Mesendoderm (in vitro differentiated cells): ENCODE measurements around the gene OVCA2.

Experiments
- DNase-seq: peaks from one replicate; pipeline ENCODE4 v3.0.0; 2013
- H2AK5ac ChIP-seq: 2 replicates; pipeline ENCODE4 v1.6.1; 2013; ENCODE audit warnings: low read length, inconsistent platforms
- H2BK120ac ChIP-seq: 2 replicates; pipeline ENCODE4 v1.6.1; 2013; ENCODE audit warnings: low read depth, mild to moderate bottlenecking, low read length, moderate library complexity, mixed read lengths
- H2BK15ac ChIP-seq: replicated peaks from 2 replicates; pipeline ENCODE4 v1.6.1; 2013; ENCODE audit warnings: low read depth, mild to moderate bottlenecking, moderate library complexity
- H2BK5ac ChIP-seq: 2 replicates; pipeline ENCODE4 v1.6.1; 2013; ENCODE audit warnings: low read length, inconsistent platforms
- H3K18ac ChIP-seq: 2 replicates; pipeline ENCODE4 v1.6.1; 2013; ENCODE audit warnings: mild to moderate bottlenecking, low read length, mixed read lengths
- H3K23ac ChIP-seq: one replicate; pipeline ENCODE4 v1.6.1; 2013; ENCODE audit warnings: low read length
- H3K27ac ChIP-seq: 2 replicates; pipeline ENCODE4 v1.5.1; 2013; ENCODE audit warnings: low read depth, mild to moderate bottlenecking, inconsistent platforms, low read length, moderate library complexity
- H3K27me3 ChIP-seq: 2 replicates; pipeline ENCODE4 v1.6.1; 2013; ENCODE audit warnings: low read length, control low read depth, mild to moderate bottlenecking, inconsistent platforms; ENCODE audit not compliant: insufficient read depth, poor library complexity
- H3K36me3 ChIP-seq: 2 replicates; pipeline ENCODE4 v1.6.1; 2013; ENCODE audit warnings: low read length, inconsistent platforms; ENCODE audit not compliant: control insufficient read depth, insufficient read depth
- H3K4ac ChIP-seq: one replicate; pipeline ENCODE4 v1.6.1; 2013; ENCODE audit warnings: low read depth, mild to moderate bottlenecking, low read length, moderate library complexity
- H3K4me1 ChIP-seq: 2 replicates; pipeline ENCODE4 v1.6.1; 2013; ENCODE audit warnings: low read depth, low read length, inconsistent platforms; ENCODE audit not compliant: control insufficient read depth
- H3K4me2 ChIP-seq: 2 replicates; pipeline ENCODE4 v1.6.1; 2013; ENCODE audit warnings: low read length
- H3K4me3 ChIP-seq: 2 replicates; pipeline ENCODE4 v1.5.1; 2013; ENCODE audit warnings: mild to moderate bottlenecking, low read length
- H3K56ac ChIP-seq: one replicate; pipeline ENCODE4 v1.6.1; 2013; ENCODE audit warnings: low read length
- H3K79me1 ChIP-seq: 2 replicates; pipeline ENCODE4 v1.6.1; 2013; ENCODE audit warnings: low read length, inconsistent platforms
- H3K79me2 ChIP-seq: 2 replicates; pipeline ENCODE4 v1.6.1; 2013; ENCODE audit warnings: mild to moderate bottlenecking, low read length; ENCODE audit not compliant: control insufficient read depth, insufficient read depth
- H3K9ac ChIP-seq: 2 replicates; pipeline ENCODE4 v1.6.1; 2013; ENCODE audit warnings: low read length, inconsistent platforms
- H4K5ac ChIP-seq: one replicate; pipeline ENCODE4 v1.6.1; 2013; ENCODE audit warnings: low read length
- H4K8ac ChIP-seq: one replicate; pipeline ENCODE4 v1.6.1; 2013; ENCODE audit warnings: low read depth, mild to moderate bottlenecking, control low read depth, low read length, moderate library complexity
- WGBS: extraction: QIAGEN DNeasy Blood & Tissue Kit; methylation state at CpG from one replicate; pipeline ENCODE4 v1.1.7; 2013; ENCODE audit warnings: low lambda C conversion rate, missing lambda C conversion rate; ENCODE audit not compliant: insufficient coverage; ENCODE audit errors: extremely low coverage; 5-methylcytosine and 5-hydroxymethylcytosine counted together

Gene OVCA2

GRCh38 chr17:2051061-2051932 lies 9.5 kb downstream of the OVCA2 start:
- H3K4me1 ChIP-seq: peaks cover 3% of the 10 kb centered on the region
- H3K27ac ChIP-seq: no peak overlapping the region
- no CpG with 5 or more reads among the region's 81 CpGs for WGBS
- no peak overlapping the region for H3K23ac ChIP-seq
- H4K8ac ChIP-seq: no peak overlapping the region
- H3K18ac ChIP-seq: no peak overlapping the region
- no peaks in the 10 kb centered on the region for H3K79me2 ChIP-seq
- H3K4me3 ChIP-seq: no peak overlapping the region
- DNase-seq: no peak
- peaks cover 38% of the 10 kb centered on the region for H3K27me3 ChIP-seq
- H4K5ac ChIP-seq: no peak overlapping the region
- H3K4me2 ChIP-seq: no peak overlapping the region
- no peak overlapping the region for H3K9ac ChIP-seq
- no peak overlapping the region for H2BK120ac ChIP-seq
- H3K36me3 ChIP-seq: no peaks in the 10 kb centered on the region
- H2BK15ac ChIP-seq: no peak overlapping the region
- no peaks in the 10 kb centered on the region for H3K79me1 ChIP-seq
- no peak overlapping the region for H3K56ac ChIP-seq
- H3K4ac ChIP-seq: no peak overlapping the region
- H2BK5ac ChIP-seq: no peak overlapping the region
- no peak overlapping the region for H2AK5ac ChIP-seq

DNA sequence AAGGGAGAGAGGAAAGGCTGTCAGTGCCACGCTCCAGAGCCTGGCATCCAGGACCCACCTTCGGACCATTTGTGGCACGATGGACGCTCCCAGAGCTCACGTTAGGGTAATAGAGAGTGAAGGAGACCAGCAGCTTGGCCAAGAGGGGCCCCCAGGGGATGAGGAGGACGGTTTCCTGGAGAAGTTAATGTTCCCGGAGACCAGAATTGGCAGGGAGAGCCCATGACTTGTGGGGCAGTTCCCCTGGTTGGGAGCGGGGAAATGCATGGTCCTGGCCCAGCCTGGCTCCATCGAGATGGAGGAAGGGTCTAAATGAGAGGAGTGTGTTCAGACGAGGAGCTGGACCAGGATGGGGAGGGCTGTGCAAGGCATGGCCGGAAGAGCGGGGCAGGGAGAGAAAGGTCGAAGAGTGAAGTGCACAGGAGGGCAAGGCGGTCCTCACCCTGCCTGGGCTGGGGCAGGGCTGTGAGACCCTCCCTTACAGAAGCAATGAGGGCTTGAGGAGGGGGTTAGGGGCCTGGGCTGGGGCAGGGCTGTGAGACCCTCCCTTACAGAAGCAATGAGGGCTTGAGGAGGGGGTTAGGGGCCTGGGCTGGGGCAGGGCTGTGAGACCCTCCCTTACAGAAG lies 10.2 kb downstream of the OVCA2 start:
- Histone ChIP-seq H3K56ac (no peak overlapping the region), H3K18ac (no peak overlapping the region), H3K4me1 (peaks cover 3% of the 10 kb centered on the region), H3K79me2 (no peaks in the 10 kb centered on the region), H2BK5ac (no peak overlapping the region), H2BK15ac (no peak overlapping the region), H3K27ac (no peak overlapping the region), H3K27me3 (peaks cover 41% of the 10 kb centered on the region), H3K4me3 (no peak overlapping the region), H2AK5ac (no peak overlapping the region), H3K36me3 (no peaks in the 10 kb centered on the region), H3K79me1 (no peaks in the 10 kb centered on the region), H3K4me2 (no peak overlapping the region), H2BK120ac (no peak overlapping the region), H4K8ac (no peak overlapping the region), H3K4ac (no peak overlapping the region), H3K23ac (no peak overlapping the region), H4K5ac (no peak overlapping the region), H3K9ac (no peak overlapping the region)
- DNase-seq: no peak
- WGBS: no CpG with 5 or more reads among the region's 14 CpGs

GRCh38 chr17:2053380-2054261 lies 11.8 kb downstream of the OVCA2 start:
- Histone ChIP-seq H2AK5ac (no peak overlapping the region), H3K79me2 (no peaks in the 10 kb centered on the region), H3K9ac (no peak overlapping the region), H2BK15ac (no peak overlapping the region), H3K27me3 (peaks cover 53% of the 10 kb centered on the region), H3K4me1 (peaks cover 2% of the 10 kb centered on the region), H3K23ac (no peak overlapping the region), H3K56ac (no peak overlapping the region), H4K8ac (no peak overlapping the region), H4K5ac (no peak overlapping the region), H3K4me2 (peak overlapping the region; percentile 34), H3K18ac (no peak overlapping the region), H3K4me3 (no peak overlapping the region), H3K36me3 (no peaks in the 10 kb centered on the region), H2BK120ac (no peak overlapping the region), H2BK5ac (no peak overlapping the region), H3K4ac (no peak overlapping the region), H3K27ac (no peak overlapping the region), H3K79me1 (no peaks in the 10 kb centered on the region)
- no CpG with 5 or more reads among the region's 84 CpGs for WGBS
- DNase-seq: peak; percentile 76

- H2AK5ac ChIP-seq: no peak overlapping the region
- no peak overlapping the region for H2BK5ac ChIP-seq
- no peak overlapping the region for H4K5ac ChIP-seq
- H2BK120ac ChIP-seq: no peak overlapping the region
- H3K79me2 ChIP-seq: no peaks in the 10 kb centered on the region
- no peak overlapping the region for H4K8ac ChIP-seq
- H3K4me1 ChIP-seq: no peaks in the 10 kb centered on the region
- H3K36me3 ChIP-seq: no peaks in the 10 kb centered on the region
- H3K27ac ChIP-seq: no peak overlapping the region
- H3K4me2 ChIP-seq: no peak overlapping the region
- no peak overlapping the region for H3K23ac ChIP-seq
- no peak overlapping the region for H3K18ac ChIP-seq
- H3K9ac ChIP-seq: no peak overlapping the region
- no peak for DNase-seq
- no peak overlapping the region for H2BK15ac ChIP-seq
- H3K27me3 ChIP-seq: peaks cover 53% of the 10 kb centered on the region
- H3K56ac ChIP-seq: no peak overlapping the region
- WGBS: no CpG with 5 or more reads among the region's 16 CpGs
- H3K79me1 ChIP-seq: no peaks in the 10 kb centered on the region
- no peak overlapping the region for H3K4me3 ChIP-seq
- no peak overlapping the region for H3K4ac ChIP-seq
These were observed 12.4 kb downstream of the OVCA2 start for GRCh38 chr17:2054262-2054511.

DNA sequence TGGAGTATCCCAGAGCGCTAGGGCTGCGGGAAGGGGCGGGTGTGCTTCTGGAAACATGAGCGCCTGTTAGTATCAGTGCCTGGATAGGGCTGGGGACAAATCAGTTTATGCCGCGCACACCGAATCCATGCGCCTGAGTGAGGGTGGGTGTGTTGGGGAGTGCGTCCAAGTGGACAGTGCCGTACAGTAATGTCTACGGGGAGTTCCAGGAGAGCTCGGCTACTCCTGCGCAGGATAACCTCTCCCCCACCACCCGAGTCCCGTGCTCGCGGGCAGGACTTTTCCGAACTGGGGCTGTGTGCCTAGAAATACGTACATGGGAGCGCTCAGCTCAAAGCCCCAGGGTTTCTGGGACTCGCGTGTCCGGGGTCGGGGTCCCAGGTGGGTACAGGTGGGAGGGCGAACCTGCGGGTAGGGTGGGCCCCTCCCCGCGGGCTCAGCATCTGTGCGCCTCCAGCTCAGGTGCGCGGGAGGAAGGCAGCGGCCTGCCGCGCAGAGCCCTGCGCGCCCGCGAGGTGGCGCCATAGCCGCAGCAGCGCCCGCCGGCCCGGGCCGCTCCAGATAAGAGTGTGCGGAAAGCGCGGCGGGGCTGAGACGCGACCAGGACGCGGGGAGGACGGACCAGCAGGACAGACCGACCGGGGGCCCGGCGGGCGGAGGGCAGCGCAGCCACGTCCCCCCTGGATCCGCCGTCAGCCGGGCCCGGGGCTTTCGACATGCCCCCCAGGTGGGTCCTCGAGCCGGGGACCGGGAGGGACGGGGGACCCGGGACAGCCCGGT lies 12.9 kb downstream of the OVCA2 start, which contains the start of gene HIC1:
HIC1 (plus strand) TSS at position 592 of the 780 bp plus-strand sequence. CDS start 1,588 bp downstream, outside the sequence.
- no peak within 1 kb of the TSS for H2BK5ac ChIP-seq
- no peak within 1 kb of the TSS for H3K9ac ChIP-seq
- no peak within 1 kb of the TSS for H3K4me3 ChIP-seq
- H3K4me1 ChIP-seq: no peaks in the 10 kb centered on the region
- peak within 1 kb of the TSS; percentile 44 for H3K4me2 ChIP-seq
- H3K79me1 ChIP-seq: no peaks in the 10 kb centered on the region
- H3K23ac ChIP-seq: no peak within 1 kb of the TSS
- no peak within 1 kb of the TSS for H2AK5ac ChIP-seq
- no peaks in the 10 kb centered on the region for H3K79me2 ChIP-seq
- no peak within 1 kb of the TSS for H2BK15ac ChIP-seq
- no peak within 1 kb of the TSS for H3K4ac ChIP-seq
- no peak within 1 kb of the TSS for H4K8ac ChIP-seq
- H2BK120ac ChIP-seq: no peak within 1 kb of the TSS
- no peaks in the 10 kb centered on the region for H3K36me3 ChIP-seq
- no peak within 1 kb of the TSS for H3K56ac ChIP-seq
- no CpG with 5 or more reads among the region's 72 CpGs for WGBS
- no peak within 1 kb of the TSS for H4K5ac ChIP-seq
- peaks cover 53% of the 10 kb centered on the region for H3K27me3 ChIP-seq
- peak within 1 kb of the TSS; percentile 8 for H3K18ac ChIP-seq
- no peak within 1 kb of the TSS for H3K27ac ChIP-seq
- peak; percentile 68 for DNase-seq
